WTC11 (cell line): ENCODE results near the gene KIF24. TPM values are rescaled to one million over a fixed set of nuclear protein-coding genes. Genes with fewer than 3 reads are reported as not detected.
A peak's percentile ranks its signal among the peaks of the same experiment; 100 is the strongest.

Experiments
- ATAC-seq: fragments of 200-7000 bp; cut with Tn5 transposase; 2 replicates; pipeline ENCODE4 v1.10.0; 2021; ENCODE audit warnings: mild to moderate bottlenecking, moderate library complexity
- CTCF ChIA-PET: fragments of 300-600 bp; sonication (Branson Sonifier 250); formaldehyde crosslinking; loops from one replicate; lab custom pipeline; 2021; ENCODE audit warnings: antibody characterized with exemption; lab: Charles Lee
- POLR2A ChIA-PET: fragments of 350-600 bp; sonication (Branson Sonifier 250); formaldehyde crosslinking; loops from one replicate; lab custom pipeline; 2021; ENCODE audit warnings: antibody characterized with exemption; lab: Charles Lee
- DNase-seq: peaks from one replicate; pipeline ENCODE4 v3.0.0; 2021; ENCODE audit warnings: low spot score
- H3K27ac Mint-ChIP-seq: 2 replicates; pipeline ENCODE4 v1.8.0; 2021; ENCODE audit warnings: mixed read lengths
- H3K27me3 Mint-ChIP-seq: 2 replicates; pipeline ENCODE4 v1.8.0; 2021; ENCODE audit warnings: low read depth, mild to moderate bottlenecking, moderate library complexity, mixed read lengths
- H3K36me3 Mint-ChIP-seq: 2 replicates; pipeline ENCODE4 v1.8.0; 2021; ENCODE audit warnings: mixed read lengths
- H3K4me1 Mint-ChIP-seq: 2 replicates; pipeline ENCODE4 v1.8.0; 2022; ENCODE audit warnings: mixed read lengths
- H3K4me3 Mint-ChIP-seq: 2 replicates; pipeline ENCODE4 v1.8.0; 2021; ENCODE audit warnings: mild to moderate bottlenecking, moderate library complexity, mixed read lengths
- H3K9me3 Mint-ChIP-seq: 2 replicates; pipeline ENCODE4 v1.8.0; 2021; ENCODE audit warnings: mixed read lengths
- AFF4 ChIP-seq: sonication (generic); formaldehyde crosslinking; IDR thresholded peaks from 2 replicates; pipeline ENCODE4 v1.8.1; 2023; ENCODE audit warnings: mild to moderate bottlenecking, missing genetic modification reagents, borderline replicate concordance
- ATF1 ChIP-seq: sonication (generic); formaldehyde crosslinking; IDR thresholded peaks from 2 replicates; pipeline ENCODE4 v1.8.1; 2023; ENCODE audit warnings: mild to moderate bottlenecking, moderate library complexity, missing genetic modification reagents
- CTCF ChIP-seq: fragments of 200-600 bp; IDR thresholded peaks from 2 replicates; pipeline ENCODE4 v1.8.0; 2022; ENCODE audit warnings: antibody characterized with exemption
- E2F4 ChIP-seq: sonication (generic); formaldehyde crosslinking; IDR thresholded peaks from 2 replicates; pipeline ENCODE4 v1.8.1; 2022; ENCODE audit warnings: low read depth, mild to moderate bottlenecking, moderate library complexity, missing genetic modification reagents, borderline replicate concordance
- ELF4 ChIP-seq: sonication (generic); formaldehyde crosslinking; IDR thresholded peaks from 2 replicates; pipeline ENCODE4 v1.8.1; 2022; ENCODE audit warnings: low read depth, mild to moderate bottlenecking, moderate library complexity, missing genetic modification reagents
- FOXK1 ChIP-seq: sonication (generic); formaldehyde crosslinking; IDR thresholded peaks from 2 replicates; pipeline ENCODE4 v1.8.0; 2022; ENCODE audit warnings: mild to moderate bottlenecking, moderate library complexity, missing genetic modification reagents
- GRHL2 ChIP-seq: fragments of 250-450 bp; sonication (Bioruptor Pico); IDR thresholded peaks from 2 replicates; pipeline ENCODE4 v1.8.0; 2022; ENCODE audit warnings: mild to moderate bottlenecking, moderate library complexity; ENCODE audit not compliant: insufficient replicate concordance, severe bottlenecking
- HMGA2 ChIP-seq: fragments of 250-450 bp; sonication (Bioruptor Pico); IDR thresholded peaks from 2 replicates; pipeline ENCODE4 v1.4.0; 2021; ENCODE audit warnings: mild to moderate bottlenecking, moderate library complexity
- HMGXB4 ChIP-seq: sonication (generic); formaldehyde crosslinking; IDR thresholded peaks from 2 replicates; pipeline ENCODE4 v1.8.1; 2023; ENCODE audit warnings: mild to moderate bottlenecking, moderate library complexity, missing genetic modification reagents
- IRF2 ChIP-seq: sonication (generic); formaldehyde crosslinking; IDR thresholded peaks from 2 replicates; pipeline ENCODE4 v1.8.0; 2022; ENCODE audit warnings: low read depth, missing genetic modification reagents, borderline replicate concordance
- MYBL2 ChIP-seq: sonication (generic); formaldehyde crosslinking; IDR thresholded peaks from 2 replicates; pipeline ENCODE4 v1.8.1; 2023; ENCODE audit warnings: mild to moderate bottlenecking, moderate library complexity, missing genetic modification reagents
- SMAD3 ChIP-seq: sonication (generic); formaldehyde crosslinking; IDR thresholded peaks from 2 replicates; pipeline ENCODE4 v1.8.0; 2022; ENCODE audit warnings: missing genetic modification reagents, mild to moderate bottlenecking, borderline replicate concordance
- STAT6 ChIP-seq: sonication (generic); formaldehyde crosslinking; conservative IDR thresholded peaks from 2 replicates; pipeline ENCODE4 v1.8.1; 2023; ENCODE audit warnings: mild to moderate bottlenecking, low read depth, missing genetic modification reagents, moderate library complexity
- USF1 ChIP-seq: sonication (generic); formaldehyde crosslinking; IDR thresholded peaks from 2 replicates; pipeline ENCODE4 v1.8.0; 2022; ENCODE audit warnings: mild to moderate bottlenecking, missing genetic modification reagents
- ZNF121 ChIP-seq: sonication (generic); formaldehyde crosslinking; IDR thresholded peaks from 2 replicates; pipeline ENCODE4 v1.8.0; 2023; ENCODE audit warnings: missing genetic modification reagents
- ZNF512 ChIP-seq: sonication (generic); formaldehyde crosslinking; IDR thresholded peaks from 2 replicates; pipeline ENCODE4 v1.8.1; 2022; ENCODE audit warnings: missing genetic modification reagents, borderline replicate concordance
- total RNA-seq: library from RNA; stranded (reverse); gene quantifications from 3 replicates; pipeline ENCODE4 v1.2.3, GENCODE V29; 2021

Gene KIF24
- total RNA-seq, 1 experiment from 2014 or later, result 4.5 TPM

- TF ChIP-seq E2F4 (CRISPR knock-in tag), result no peak
- TF ChIP-seq ZNF121 (CRISPR knock-in tag), result no peak
- TF ChIP-seq, all 79 proteins: peak for 0
Measured at GRCh38 chr9:34331196-34331595, 2.1 kb upstream of the KIF24 start (continued).

GRCh38 chr9:34328500-34328986 is 525 bp downstream of the KIF24 start:
- Mint-ChIP-seq H3K9me3 (no peaks in the 10 kb centered on the region), H3K4me1 (peaks cover 38% of the 10 kb centered on the region), H3K4me3 (peak overlapping the region; percentile 96), H3K36me3 (no peaks in the 10 kb centered on the region)
- ATAC-seq (no peak), DNase-seq (no peak)
- POLR2A ChIA-PET, result no interaction called here
- 0 out of 2 replicates have a peak, but pooled peaks have one; percentile 25 for TF ChIP-seq MYBL2 (CRISPR knock-in tag)
- no peak for TF ChIP-seq HMGA2 (CRISPR knock-in tag)
- no peak for TF ChIP-seq IRF2 (CRISPR knock-in tag)
- no peak for TF ChIP-seq STAT6 (CRISPR knock-in tag)
- TF ChIP-seq GRHL2, result no peak
- TF ChIP-seq SMAD3 (CRISPR knock-in tag), result no peak
- 0 out of 2 replicates have a peak, but pooled peaks have one; percentile 17 for TF ChIP-seq ATF1
- TF ChIP-seq FOXK1, result peak; percentile 50; the same call in 1 of the 2 replicates
- TF ChIP-seq, all 79 proteins: peak for 3
- Mint-ChIP-seq H3K27ac (peak overlapping the region; percentile 99), H3K27me3 (no peaks in the 10 kb centered on the region; the same call in 1 of the 2 replicates)
- CTCF ChIA-PET, result interaction anchor here (0.6 to 1.5 kb wide), 3 partner anchors 9 to 225 kb away, joined by 3 read pairs; no protein-coding TSS in a partner anchor

- DNase-seq (no peak), ATAC-seq (no peak)
- no peaks in the 10 kb centered on the region; the same call in 1 of the 2 replicates for H3K27me3 Mint-ChIP-seq
- H3K4me1 Mint-ChIP-seq, result peaks cover 22% of the 10 kb centered on the region
- H3K36me3 Mint-ChIP-seq, result no peaks in the 10 kb centered on the region
- ChIA-PET CTCF (no interaction called here), POLR2A (no interaction called here)
- no peaks in the 10 kb centered on the region for H3K9me3 Mint-ChIP-seq
- H3K27ac Mint-ChIP-seq, result peak overlapping the region; percentile 7; the same call in 1 of the 2 replicates
- no peak overlapping the region for H3K4me3 Mint-ChIP-seq
- TF ChIP-seq USF1 (CRISPR knock-in tag), result no peak
- TF ChIP-seq AFF4 (CRISPR knock-in tag), result no peak
- no peak for TF ChIP-seq ELF4
- TF ChIP-seq GRHL2, result no peak
- no peak for TF ChIP-seq HMGXB4
- TF ChIP-seq CTCF, result no peak
- TF ChIP-seq ZNF512 (CRISPR knock-in tag), result no peak
Measured at GRCh38 chr9:34326690-34327089, 2.4 kb downstream of the KIF24 start.
